Activated naive CD8-positive, alpha-beta T cell treated with anti-CD3 and anti-CD28 coated beads, Interleukin-2, amount 50 U/mL, for 16 hours (primary cell): ENCODE measurements around the gene CYGB.
"Not testable (repeated sequence)": the region's sequence is repeated elsewhere in the genome, so short reads cannot be mapped to it uniquely, and the experiment has no call there.

Experiments
- DNase-seq: peaks from one replicate; pipeline ENCODE4 v3.0.0-alpha.2; 2020; ENCODE audit warnings: low read depth, low spot score

The CYGB gene

GRCh38 chr17:76524598-76525512 is 12.7 kb downstream of the CYGB start:
- no peak for DNase-seq

DNA sequence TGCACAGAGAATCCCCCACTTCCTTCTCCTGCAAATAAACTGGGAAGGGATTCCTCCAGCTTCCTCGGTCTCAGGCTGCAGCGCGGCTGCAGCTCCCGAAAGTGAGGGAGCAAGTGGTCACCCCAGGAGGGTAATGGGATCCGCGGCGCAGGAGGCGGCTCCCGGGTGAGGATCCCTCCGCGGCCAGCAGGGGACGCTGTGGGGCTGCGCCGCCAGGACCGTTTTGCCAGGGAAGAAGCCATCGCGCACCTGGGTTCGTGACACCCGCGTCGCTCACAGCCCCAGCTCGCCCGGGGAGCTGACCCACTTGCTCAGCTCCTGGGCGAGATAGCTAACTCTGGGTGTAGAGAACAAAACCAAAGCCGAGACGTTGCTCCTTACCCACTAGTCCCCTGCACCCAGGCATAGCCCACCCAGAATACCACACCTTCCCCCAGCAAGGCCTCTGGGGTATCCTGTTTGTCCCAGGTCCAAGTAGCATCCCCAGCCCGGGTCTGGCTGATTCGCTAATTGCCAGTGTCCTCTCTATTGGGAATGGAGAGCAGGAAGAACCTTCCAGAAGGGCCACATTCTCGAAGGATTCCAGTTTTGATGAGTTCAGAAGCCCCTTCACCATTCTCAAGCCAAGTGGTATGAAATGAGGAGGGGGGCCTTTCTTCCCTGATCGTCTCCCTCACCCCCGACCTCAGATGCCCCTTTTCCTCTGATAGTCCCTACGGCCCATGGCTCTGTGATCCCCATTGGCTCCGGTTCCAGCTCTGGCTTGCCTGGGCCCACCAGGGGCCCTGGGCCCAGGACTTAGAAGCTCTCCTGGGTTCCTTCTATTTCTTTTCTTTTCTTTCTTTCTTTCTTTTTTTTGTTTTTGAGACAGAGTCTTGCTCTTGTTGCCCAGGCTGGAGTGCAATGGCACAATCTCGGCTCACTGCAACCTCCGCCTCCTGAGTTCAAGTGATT is 14.1 kb downstream of the CYGB start:
- peak; percentile 54 for DNase-seq

DNA sequence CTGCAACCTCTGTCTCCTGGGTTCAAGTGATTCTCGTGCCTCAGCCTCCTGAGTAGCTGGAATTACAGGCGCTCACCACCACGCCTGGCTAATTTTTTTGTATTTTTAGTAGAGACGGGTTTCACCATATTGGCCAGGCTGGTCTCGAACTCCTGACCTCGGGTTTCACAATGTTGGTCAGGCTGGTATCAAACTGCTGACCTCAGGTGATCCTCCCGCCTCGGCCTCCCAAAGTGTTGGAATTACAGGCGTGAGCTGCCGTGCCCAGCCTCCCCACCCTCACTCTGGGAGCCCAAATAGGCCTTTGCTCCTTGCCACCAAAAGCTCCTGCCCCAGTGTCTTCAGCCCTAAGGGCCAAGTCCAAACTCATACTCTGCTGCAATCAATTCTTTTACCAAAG is 15.8 kb downstream of the CYGB start:
- DNase-seq, result not testable (repeated sequence)

- no peak for DNase-seq
Observed at GRCh38 chr17:76521262-76521661, 16.2 kb downstream of the CYGB start.

- no peak for DNase-seq
Observed at GRCh38 chr17:76519048-76519966, 18.2 kb downstream of the CYGB start.

GRCh38 chr17:76517638-76518038 is 19.9 kb downstream of the CYGB start:
- no peak for DNase-seq

DNA sequence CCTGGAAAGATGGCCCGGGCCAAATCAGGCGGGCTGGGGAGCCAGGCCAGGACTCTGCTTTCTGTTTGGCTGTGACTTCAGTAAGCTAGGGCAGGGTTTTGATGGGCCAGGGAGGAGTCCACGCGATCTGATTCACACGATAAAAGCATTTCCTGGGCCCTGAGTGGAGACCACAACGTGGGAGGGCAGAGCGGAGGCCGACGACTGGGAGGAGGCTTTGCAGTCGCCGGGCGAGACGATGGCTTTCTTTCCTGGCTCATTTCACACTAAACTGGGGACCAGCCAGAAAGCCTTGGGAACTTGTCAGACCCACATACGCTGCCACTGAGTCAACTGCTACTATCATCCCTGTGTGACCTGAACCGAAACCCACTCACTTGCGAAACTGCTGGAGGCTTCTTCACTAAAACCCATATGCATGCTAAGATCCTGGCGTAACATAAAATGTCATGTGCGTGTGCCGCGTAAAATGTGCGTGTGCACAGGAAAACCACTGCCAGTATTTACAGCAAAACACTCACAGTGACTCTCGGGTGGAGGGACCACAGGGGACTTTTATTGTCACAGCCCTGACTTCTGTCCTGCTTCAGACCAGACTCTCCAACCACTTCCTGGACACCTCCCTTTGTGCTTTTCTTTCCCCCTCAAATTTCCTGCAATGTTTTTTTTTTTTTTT is 22.1 kb downstream of the CYGB start:
- DNase-seq, result peak; percentile 47

- not testable (repeated sequence) for DNase-seq
Observed at GRCh38 chr17:76514355-76514754, 23.2 kb downstream of the CYGB start.

DNA sequence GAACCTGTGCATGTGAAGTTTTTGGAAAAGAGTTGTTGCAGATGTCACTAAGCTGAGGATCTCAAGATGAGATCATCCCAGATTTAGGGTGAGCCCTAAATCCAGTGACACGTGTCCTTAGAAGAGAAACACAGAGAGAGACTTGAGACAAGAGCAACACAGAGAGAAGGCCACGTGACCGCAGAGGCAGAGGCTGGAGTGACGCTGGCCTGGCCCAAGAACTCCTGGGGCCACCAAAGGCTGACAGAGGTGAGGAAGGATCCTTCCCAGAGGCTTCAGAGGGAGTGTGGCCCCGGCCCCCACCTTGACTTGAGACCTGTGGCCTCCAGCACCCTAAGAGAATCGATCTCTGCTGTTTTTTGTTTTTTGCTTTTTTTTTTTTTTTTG is 24.2 kb downstream of the CYGB start:
- no peak for DNase-seq

GRCh38 chr17:76512366-76513305 is 24.9 kb downstream of the CYGB start:
- DNase-seq, result no peak

GRCh38 chr17:76511668-76512365 is 25.7 kb downstream of the CYGB start:
- no peak for DNase-seq

DNA sequence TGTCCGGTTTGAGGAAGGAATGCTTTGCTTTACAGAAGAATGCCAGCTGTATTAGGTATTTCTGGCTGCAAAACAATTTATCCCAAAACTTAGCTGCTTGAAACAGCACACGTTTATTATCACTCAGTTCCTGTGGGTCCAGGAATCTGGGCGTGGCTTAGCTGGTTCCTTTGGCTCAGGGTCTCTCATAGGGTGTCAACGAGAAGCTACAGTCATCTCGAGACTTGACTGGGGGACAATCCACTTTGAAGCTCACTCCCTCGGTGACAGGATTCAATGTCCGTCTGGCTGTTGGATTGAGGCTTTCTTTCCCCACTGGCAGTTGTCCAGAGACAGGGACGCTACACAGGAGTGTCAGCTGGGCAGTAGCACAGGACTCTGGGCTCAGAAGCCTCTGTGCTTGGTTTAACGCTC is 26.7 kb downstream of the CYGB start:
- DNase-seq, result no peak

DNA sequence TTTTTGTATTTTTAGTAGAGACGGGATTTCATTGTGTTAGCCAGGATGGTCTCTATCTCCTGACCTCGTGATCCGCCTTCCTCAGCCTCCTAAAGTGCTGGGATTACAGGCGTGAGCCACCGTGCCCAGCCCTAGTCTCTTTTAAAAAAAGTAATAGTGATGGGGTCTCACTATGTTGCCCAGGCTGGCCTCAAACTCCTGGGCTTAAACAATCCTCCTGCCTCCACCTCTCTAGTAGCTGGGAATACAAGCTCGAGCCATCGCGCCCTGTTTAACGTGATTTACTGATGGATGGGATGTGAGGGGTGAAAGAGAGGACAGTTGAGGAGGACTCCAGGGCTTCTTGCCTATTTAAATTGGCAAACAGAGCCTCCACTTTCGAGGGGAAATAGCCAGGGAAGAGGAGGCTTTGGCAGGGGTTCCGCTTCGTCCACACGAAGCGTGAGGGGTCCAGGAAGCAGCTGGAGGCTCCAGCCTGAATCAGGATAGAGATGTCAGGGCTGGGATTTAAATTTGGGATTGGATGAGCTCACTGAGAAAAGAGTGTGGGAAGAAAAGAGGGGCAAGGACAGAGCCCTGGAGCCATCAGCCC is 28.9 kb downstream of the CYGB start:
- DNase-seq, result not testable (repeated sequence)

GRCh38 chr17:76506408-76507345 is 30.8 kb downstream of the CYGB start:
- DNase-seq, result peak; percentile 78

DNA sequence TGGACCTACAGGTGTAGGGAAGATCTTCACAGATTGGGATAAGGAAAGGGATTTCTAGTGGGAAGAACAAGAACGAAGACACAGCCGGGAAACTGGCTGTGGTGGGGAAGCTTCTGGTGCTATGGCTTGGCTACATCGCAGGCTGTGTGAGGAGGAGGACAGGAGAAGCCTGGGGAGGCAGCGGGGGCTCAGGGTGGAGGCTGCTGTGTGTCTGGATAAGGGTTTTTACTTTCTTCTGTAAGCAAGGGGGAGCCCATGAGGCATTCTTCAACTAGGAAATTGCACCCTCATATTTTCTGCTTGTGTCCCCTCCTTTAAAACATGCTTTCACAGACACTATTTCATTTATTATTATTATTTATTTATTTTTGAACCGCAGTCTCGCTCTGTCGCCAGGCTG is 33.4 kb downstream of the CYGB start:
- no peak for DNase-seq

GRCh38 chr17:76502341-76503211 is 34.9 kb downstream of the CYGB start:
- DNase-seq, result no peak
